NCI-H1048 (cell line): Measurements from ENCODE around the gene GOLGA7B.

Experiments
- DNase-seq: peaks from one replicate; lab custom pipeline; 2025; lab: John Stamatoyannopoulos, UW

Gene GOLGA7B

DNA sequence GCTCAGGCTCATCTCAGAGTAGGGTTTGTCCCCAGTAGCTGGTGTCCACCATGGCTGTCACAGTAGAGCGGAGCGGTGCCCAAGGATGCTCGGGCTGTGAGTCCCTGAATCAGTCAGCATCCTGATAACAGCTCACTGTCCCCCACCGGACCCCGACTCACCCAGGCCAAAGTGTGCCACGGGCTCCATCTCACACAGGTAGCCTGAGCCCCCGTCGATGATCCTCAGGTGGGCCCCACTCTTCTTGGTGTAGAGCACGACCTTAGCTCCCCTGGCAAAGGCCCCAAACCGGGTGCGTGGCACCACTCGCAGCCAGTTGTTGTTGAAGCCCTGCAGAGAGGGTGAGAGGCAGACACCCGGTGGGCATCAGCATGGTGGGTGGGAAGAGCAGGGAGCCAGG is 45.4 kb downstream of the GOLGA7B start:
- DNase-seq: no peak

DNA sequence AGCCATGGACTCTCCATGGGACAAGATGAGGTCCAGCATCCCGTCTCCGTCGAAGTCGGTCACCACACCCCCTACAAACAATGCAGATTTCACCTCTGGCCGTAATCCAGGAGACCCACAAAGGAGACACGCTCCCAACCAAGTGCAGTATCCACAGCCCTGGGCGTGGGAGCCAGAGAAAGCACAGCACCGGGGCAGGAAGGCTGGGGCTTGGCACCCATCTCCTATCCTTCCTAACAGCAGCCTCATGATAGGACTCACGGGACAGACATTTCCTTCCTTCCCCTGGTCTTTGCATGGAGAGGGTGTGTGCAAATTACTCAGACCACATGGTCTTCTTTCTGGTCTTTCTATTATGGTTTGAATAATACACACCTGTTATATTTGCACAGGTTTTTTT is 46.3 kb downstream of the GOLGA7B start:
- no peak for DNase-seq

DNA sequence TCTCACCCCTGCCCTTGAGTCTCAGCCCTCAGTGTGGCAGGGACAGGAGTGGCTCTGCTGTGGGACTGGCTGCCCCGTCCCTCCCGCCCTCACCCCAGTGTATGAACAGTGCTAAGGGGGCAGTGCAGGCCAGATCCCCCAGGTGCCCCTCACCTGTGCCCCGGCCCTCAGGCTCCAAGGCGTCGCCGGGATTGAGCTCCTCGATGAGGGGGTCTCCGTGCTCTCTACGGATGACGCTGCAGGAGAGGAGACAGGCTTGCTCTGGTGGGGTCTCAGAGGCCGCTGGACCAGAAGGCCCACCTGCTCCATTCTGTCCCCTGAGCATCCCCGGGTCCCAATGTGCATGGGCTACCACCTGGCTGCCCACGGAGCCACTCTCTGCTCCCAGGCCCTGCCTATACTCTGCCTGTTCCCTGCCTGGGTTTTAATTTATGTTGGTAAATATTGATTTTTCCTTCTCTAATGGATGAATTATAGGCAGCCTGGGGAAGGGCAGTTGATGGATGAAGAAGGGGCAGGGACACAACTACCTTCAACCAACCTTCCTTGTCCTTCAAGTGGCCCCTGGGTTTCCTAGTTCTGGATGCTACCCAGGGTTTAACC is 47.2 kb downstream of the GOLGA7B start:
- DNase-seq: no peak

DNA sequence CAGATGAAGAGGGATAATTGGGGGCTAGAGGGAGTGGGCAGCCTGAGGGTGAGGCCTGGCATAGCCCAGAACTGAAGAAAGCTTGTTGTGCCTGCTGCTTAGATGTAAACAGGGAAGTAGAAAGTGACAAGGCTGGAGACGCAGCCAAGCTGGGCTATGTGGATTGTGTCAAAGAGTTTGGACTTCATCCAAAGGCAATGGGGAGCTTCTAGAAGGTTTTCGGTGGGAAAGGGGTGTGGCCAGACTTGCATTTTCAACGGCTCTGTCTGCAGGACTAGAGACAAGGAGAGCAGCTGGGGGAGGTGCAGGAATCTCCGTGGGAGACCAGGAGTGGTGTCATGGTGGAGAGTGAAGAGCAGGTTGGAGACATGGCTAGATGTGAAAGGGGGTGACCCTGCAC is 48.8 kb downstream of the GOLGA7B start:
- no peak for DNase-seq

DNA sequence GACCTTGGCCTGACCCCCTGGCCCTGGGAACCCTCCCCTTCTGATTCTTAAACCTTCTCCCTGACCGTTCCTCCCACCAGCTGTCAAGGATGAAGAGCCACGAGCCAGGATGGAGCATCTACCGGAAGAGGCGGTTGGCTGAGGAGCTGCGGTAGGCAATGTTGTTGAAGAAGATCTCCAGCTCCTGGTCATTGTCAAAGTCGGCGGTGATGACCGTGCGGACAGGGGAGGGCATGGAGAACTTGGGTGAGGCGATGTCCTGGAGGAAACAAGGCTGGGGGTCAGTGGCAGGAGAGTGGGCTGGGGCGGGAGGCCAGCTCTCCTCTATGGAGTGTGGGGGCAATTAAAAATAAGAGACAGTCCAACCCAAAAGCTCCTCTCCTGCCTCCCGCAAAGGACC is 51.7 kb downstream of the GOLGA7B start:
- no peak for DNase-seq

DNA sequence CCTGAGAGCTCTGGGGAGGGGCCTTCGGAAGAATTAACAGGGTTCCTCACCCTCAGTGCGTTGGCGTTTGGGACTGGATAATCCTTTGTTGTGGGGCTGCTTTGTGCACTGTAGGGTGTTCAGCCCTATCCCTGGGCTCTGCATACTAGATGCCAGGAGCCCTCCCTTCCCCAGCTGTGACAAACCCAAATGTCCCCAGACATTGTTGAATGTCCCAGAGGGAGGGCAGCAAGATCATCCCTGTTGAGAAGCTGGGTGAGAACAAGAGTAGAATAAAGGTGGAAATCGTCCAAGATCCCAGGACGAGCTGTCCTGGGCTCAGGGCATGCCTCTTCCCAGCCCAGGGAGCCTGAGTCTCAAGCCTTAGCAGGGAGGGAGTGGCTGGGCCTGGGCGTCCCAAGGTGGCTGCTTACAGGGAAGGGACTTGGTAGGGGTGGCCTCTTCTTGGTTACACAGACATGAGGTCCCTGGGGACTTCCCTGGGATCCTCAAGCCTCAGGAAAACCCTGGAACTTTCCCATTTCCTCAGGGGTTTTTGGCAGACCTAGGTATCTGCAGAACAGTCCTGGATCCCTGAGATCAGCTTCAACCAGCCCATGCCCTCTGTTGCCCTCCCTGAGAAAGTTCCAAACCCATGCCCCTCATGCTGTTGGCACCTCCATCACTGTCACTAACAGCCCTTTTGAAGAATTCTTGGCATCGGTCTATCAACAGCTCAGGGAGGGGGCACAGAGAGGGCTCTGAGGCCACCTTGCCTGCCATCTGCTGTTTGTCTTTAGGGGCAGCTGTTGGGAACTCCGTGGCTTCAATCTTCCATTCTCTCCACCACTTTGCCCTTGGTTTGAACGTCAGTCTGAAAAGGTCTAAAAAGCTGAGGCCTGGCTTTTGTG is 53.7 kb downstream of the GOLGA7B start:
- DNase-seq: no peak

DNA sequence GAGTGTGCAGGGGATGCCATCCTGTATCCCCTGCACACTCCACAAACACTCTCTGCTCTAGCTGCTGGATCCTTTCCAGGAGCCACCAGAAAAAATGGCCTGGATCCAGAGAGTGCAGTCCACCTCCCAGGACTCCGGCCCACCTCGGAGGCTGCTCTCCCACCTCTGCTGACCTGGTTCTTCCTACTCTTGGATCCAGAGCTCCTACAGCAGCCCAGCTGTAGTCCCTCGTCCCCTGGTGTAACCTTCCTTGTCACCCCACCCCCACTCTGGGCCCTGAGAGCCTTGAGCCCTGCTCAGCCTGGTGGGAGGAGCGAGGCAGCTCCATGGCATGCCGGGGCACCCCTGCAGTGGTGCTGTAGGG is 54.4 kb downstream of the GOLGA7B start:
- no peak for DNase-seq

DNA sequence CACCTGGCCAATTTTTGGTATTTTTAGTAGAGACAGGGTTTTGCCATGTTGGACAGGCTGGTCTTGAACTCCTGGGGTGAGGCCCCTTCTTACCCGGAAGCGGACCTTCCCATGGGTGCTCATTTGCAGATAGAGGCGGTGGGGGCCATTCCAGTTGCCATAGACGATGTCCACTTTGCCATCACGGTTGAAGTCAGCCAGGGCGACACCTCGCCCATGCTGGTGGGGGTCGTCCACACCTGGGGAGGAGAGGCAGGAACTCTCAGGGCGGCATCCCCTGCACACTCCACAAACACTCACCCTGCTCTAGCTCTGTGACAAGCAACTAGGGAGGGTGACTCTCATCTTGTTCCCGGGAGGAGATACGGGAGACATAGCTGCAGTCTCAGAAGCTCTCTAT is 54.9 kb downstream of the GOLGA7B start:
- DNase-seq: no peak

DNA sequence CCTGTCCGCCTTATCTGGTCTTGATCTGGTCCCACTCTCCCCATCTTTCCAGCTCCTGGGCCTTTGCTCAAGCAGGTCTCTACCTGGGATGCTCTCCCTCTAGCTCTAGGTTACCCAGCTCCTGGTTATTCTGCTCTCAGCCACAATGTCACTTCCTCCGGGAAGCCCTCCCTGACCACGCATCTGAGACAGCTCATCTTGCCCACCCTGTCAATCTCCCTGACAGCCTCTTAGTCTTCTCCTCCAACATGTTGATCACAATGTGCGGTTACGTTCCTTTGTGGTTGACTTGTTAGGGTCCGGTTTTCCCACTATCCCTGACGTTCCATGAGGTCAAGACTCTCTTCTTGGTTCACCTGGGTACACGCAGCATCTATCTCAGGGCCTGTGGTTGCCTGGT is 55.6 kb downstream of the GOLGA7B start:
- DNase-seq: no peak

DNA sequence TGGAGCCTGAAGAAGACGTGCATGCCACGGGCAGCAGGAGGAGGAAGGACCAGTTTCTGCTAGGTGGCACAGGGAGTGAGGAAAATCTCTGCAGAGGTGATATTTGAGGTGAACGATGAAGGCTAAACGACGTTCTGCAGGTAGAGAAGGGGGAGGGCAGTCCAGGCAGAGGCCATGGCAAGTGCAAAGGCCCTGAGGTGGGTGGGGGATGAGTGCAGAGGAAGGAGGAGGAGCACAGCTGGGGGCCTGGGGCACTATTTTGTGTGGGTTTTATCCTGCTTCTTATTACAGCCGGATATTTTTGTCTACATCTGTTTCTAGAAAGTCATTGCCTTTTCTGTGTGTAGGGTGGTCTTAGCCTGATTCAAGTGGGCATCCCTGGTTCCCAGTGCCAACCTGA is 57.6 kb downstream of the GOLGA7B start:
- no peak for DNase-seq

DNA sequence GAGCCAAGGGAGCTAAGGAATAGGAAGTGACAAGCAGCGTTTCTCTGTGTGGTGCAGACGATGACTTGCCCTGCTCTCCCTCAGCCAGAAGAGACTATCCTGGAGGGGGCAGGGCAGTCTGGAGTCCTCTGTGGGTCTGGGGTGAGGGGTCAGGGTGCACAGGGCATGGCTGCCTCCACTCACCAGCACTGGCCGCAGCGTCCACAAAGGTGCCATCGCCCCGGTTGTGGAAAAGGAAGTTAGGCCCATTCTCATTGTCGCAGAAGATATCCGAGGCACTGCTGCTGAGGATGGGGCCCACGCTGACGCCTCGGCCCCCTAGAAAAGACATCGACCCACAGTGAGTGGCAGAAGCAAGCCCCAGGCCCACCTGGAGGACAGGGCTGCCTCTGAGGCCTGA is 58.2 kb downstream of the GOLGA7B start:
- DNase-seq: no peak

DNA sequence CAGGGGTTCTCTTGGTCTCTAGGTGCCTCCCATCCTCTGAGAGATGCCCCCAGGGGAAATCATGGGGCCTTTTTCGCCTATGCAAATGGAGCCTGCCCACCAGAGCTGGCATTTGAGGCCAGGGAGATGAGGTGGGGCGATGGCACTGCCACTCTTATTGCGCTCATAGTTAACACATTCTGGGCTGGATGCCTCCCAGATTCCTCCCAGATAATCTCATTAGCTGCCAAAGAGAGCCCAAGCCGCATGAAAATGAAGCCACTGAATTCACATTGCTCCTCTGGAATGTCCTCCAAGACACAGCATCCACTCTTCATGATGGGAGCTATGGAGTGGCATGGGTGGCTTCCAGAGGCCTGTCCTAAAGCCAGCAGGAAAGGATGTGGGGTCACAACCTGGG is 61.0 kb downstream of the GOLGA7B start:
- no peak for DNase-seq

DNA sequence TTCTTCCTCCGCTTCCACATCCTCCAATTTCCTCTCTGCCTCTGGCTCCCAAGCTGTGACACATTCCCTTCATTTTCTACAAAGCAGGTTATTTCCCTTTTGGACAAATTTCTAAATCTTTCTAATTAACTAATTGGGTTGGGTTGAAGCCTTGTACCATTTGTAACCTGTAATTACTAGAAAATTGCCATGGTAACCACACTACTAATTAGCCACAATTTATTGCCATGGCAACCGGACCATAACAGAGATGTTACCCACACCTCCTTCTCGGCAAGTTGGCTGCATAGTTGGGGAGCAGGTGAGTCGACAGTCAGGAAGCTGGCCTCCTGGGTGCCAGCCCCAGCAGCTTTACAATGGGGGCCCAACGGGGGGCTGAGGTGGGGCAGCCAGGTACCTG is 61.6 kb downstream of the GOLGA7B start:
- DNase-seq: no peak

DNA sequence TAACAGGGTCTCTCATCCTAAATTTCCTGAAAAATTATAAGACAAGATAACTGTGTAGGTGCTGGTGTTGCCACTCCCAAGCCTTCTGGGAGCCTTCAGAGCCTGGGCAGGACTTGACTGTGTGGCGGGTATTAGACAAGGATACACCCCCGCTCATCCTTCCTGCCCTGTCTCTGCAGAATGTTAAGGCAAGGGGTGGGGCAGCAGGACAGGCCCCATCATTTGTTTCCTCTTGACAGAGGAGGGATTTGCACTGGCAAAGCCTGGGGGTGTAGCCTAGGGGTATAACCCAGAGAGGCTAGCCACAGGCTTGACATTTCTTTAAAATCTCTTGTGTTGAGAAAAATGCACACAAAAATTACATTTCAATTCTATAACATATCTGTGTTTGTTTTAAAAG is 63.5 kb downstream of the GOLGA7B start:
- no peak for DNase-seq

DNA sequence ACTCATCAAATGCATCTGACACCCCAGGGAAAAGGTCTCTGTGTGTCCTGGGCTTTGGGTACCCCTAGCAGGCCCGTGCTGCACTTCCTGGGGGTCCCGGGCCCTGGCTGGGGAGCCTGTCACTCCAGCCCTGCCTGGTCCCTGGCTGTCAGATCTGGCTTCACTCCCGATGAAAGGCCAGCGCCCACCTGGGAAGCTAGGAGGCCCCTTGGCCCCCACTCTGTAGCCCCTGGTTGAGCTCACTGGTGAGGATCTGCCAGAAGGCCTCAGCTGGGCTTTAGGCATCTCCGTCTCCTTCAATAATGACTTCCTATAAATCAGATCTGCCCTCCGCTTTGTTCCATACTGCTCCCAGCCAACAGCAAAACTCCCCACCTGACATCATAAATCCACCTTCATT is 64.0 kb downstream of the GOLGA7B start:
- no peak for DNase-seq

DNA sequence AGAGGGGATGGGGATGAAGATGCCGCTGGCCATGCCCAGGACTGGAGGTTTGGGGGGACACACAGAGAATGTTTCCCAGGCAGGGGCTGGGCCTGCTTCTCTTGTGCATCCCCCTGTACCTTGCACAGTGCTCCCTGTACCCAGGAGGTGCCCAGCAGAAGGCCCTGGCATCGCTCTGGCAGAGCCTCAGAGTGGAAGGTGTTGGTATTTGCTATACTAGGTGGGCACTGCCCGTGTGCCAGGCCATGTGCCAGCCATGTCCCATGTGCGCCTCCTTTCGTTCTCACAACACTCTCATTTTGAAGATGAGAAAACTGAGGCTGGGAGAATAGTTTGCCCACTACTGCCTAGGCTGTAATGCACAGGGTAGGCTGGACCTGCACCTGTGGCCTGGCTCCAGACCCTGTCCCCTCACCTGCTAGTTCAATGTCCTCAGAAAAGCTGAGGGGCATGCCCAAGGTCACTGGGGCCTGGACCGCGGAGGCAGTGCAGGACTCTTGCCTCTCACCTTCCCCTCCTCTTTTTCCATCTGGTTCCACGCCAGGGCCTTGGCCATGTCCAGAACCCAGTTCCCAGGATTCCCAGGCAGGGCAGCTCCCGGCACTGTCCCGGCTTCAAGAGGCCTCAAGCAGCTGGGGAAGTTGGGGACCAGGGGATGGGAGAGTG is 64.7 kb downstream of the GOLGA7B start:
- no peak for DNase-seq

DNA sequence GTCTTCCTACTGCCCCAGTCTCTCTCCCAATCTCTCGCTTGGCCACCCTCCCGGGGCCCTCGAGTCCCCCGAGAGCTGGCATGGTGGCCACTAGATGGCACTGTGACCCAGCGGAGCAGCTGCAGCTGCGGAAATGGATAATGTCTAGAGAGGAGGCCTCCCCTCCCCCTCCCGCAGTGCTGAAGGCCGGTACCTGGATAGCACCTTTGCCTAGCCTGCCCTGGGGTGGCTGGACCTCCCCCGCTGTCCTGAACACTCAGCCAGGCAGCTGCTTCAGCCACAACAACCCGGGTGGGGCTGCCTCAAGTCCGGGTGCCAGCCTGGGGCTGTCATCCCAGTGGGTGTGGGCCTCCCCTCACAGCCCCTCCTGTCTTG is 65.2 kb downstream of the GOLGA7B start:
- peak; percentile 20 for DNase-seq

DNA sequence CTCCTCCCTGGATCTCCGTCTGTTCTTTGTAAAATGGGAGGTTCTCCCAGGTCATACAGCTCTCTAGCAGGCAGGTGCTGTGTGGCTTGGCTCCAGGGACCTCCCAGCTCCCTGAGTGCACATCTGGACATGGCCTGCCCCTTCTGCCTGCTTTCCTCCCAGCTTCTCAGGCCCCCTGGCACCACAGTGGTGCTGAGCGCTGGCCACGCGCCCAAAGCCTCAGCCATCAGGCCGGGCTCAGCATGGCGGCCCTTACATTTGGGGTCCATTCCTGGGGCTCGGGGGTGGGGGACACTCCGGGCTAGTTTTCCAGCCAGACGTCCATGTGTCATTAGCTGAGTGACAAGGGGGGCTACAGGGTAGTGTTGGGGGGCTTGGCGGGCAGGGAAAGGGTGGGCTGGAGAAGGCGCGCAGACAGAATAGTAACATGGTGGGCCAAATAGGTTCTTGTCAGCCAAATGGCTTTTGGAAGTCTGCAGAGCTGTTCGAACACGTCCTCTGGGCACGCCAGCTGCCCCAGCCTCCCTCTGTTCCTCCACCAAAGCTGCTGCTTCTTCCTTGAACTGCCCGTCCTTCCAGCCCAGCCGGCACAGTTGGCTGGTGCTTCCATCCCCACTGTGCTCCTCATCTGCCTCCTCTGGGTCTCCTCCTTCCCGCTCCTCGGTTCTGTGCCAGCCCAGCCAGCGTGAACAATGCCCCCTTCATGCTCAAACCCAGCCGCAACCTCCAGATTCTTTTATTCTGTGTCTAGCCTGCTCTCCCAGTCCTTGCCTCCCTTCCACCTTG is 65.9 kb downstream of the GOLGA7B start:
- DNase-seq: no peak

DNA sequence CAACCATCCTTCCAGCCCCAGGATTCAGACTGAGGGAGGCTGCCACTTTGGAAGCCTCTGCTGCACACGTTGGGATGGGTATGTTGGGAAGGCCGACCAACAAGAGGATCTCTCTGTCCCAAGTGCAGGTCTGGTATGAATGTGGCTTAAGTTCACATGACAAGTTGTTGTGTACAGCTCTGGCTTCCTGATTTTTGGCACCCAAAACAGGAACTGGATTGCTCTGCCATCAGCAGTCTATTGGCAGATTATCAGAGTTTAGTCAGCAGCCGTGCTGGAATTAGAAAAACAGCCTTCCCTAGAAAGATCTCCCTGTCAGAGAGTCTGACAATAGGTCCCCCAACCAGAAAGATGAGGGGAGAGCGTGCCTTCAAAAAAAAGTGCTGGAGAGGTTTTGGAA is 66.9 kb downstream of the GOLGA7B start:
- no peak for DNase-seq

DNA sequence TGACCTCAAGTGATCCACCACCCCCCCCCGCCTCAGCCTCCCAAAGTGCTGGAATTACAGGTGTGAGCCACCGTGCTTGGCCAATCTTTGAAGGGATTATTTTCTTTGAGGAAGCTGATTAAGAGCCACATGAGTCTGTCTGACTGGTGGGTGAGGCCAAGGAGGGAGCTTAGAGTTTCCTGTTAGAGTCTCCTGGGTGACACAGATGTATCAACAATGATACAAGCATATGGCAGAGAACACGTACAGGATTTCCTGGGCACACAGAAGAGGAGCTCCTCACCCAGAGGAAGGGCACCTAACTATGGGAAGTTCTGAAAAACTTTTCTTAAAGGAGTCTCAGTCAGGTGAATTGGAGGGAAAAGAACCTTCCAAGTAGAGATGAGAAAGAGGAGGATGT is 69.4 kb downstream of the GOLGA7B start:
- no peak for DNase-seq

DNA sequence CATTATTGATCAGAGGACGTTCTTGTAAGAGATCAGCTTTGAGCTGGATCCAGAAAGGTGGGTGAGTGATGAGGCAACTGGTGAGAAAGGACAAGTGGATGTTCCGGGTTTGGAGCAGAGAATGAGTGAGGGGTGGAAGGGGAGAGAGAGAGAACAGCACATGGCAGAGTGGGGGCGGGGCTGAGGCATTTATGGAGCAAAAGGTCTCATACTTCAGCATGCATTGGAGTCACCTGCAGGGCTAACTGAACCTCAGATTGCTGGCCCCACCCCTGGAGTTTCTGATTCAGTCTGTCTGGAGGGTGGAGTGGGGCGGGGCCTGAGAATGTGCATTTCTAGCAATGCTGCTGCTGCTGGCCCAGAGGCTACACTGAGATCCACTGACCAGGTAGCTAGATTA is 71.2 kb downstream of the GOLGA7B start:
- DNase-seq: no peak
